HEK293T (cell line): ENCODE data around the gene RAB11FIP3.

Experiments used
- CTCF ChIA-PET: fragments of 350-600 bp; formaldehyde crosslinking; extraction: SDS; loops from one replicate; lab custom pipeline; 2021; ENCODE audit warnings: antibody characterized with exemption, inconsistent platforms; lab: Yijun Ruan, JAX
- POLR2A ChIA-PET: fragments of 350-600 bp; formaldehyde crosslinking; extraction: SDS; loops from one replicate; lab custom pipeline; 2020; ENCODE audit warnings: antibody characterized with exemption, inconsistent platforms; lab: Yijun Ruan, JAX
- DNase-seq: peaks from one replicate; pipeline ENCODE4 v3.0.0; 2012; ENCODE audit warnings: mixed read lengths; ENCODE audit errors: extremely low spot score
- ARNT ChIP-seq: fragments of 450-650 bp; IDR thresholded peaks from 2 replicates; pipeline ENCODE4 v1.6.1; 2017; ENCODE audit warnings: mild to moderate bottlenecking
- BHLHE40 ChIP-seq: fragments of 450-650 bp; IDR thresholded peaks from 2 replicates; pipeline ENCODE4 v1.6.1; 2016; ENCODE audit warnings: mild to moderate bottlenecking, moderate library complexity, borderline replicate concordance
- CTBP1 ChIP-seq: fragments of 450-650 bp; IDR thresholded peaks from 2 replicates; pipeline ENCODE4 v1.6.1; 2016; ENCODE audit warnings: borderline replicate concordance
- ELF4 ChIP-seq: fragments of 450-650 bp; IDR thresholded peaks from 2 replicates; pipeline ENCODE4 v1.6.1; 2017; ENCODE audit warnings: antibody characterized with exemption
- FOXA1 ChIP-seq: fragments of 450-650 bp; IDR thresholded peaks from 2 replicates; pipeline ENCODE4 v1.6.1; 2016; ENCODE audit warnings: mild to moderate bottlenecking
- FOXK2 ChIP-seq: fragments of 450-650 bp; IDR thresholded peaks from 2 replicates; pipeline ENCODE4 v1.6.1; 2016; ENCODE audit warnings: mild to moderate bottlenecking
- FOXM1 ChIP-seq: fragments of 450-650 bp; IDR thresholded peaks from 2 replicates; pipeline ENCODE4 v1.6.1; 2017; ENCODE audit warnings: mild to moderate bottlenecking, borderline replicate concordance
- HDGF ChIP-seq: fragments of 450-650 bp; IDR thresholded peaks from 2 replicates; pipeline ENCODE4 v1.6.1; 2017; ENCODE audit warnings: antibody characterized with exemption, borderline replicate concordance
- L3MBTL2 ChIP-seq: fragments of 450-650 bp; conservative IDR thresholded peaks from 2 replicates; pipeline ENCODE4 v1.6.1; 2016; ENCODE audit warnings: mild to moderate bottlenecking
- LEF1 ChIP-seq: fragments of 450-650 bp; IDR thresholded peaks from 2 replicates; pipeline ENCODE4 v1.6.1; 2017; ENCODE audit warnings: mild to moderate bottlenecking, borderline replicate concordance
- NFRKB ChIP-seq: fragments of 450-650 bp; IDR thresholded peaks from 2 replicates; pipeline ENCODE4 v1.6.1; 2016; ENCODE audit warnings: mild to moderate bottlenecking, moderate library complexity
- SP1 ChIP-seq: fragments of 450-650 bp; IDR thresholded peaks from 2 replicates; pipeline ENCODE4 v1.6.1; 2017
- SUZ12 ChIP-seq: fragments of 450-650 bp; IDR thresholded peaks from 2 replicates; pipeline ENCODE4 v1.6.1; 2016; ENCODE audit warnings: mild to moderate bottlenecking
- TARDBP ChIP-seq: fragments of 450-650 bp; IDR thresholded peaks from 2 replicates; pipeline ENCODE4 v1.6.1; 2016
- ZNF384 ChIP-seq: fragments of 450-650 bp; IDR thresholded peaks from 2 replicates; pipeline ENCODE4 v1.6.1; 2016
- TF ChIP-seq, protein P1 (sequence below): fragments of 450-650 bp; IDR thresholded peaks from 2 replicates; pipeline ENCODE4 v1.6.1; 2016

Gene RAB11FIP3

DNA sequence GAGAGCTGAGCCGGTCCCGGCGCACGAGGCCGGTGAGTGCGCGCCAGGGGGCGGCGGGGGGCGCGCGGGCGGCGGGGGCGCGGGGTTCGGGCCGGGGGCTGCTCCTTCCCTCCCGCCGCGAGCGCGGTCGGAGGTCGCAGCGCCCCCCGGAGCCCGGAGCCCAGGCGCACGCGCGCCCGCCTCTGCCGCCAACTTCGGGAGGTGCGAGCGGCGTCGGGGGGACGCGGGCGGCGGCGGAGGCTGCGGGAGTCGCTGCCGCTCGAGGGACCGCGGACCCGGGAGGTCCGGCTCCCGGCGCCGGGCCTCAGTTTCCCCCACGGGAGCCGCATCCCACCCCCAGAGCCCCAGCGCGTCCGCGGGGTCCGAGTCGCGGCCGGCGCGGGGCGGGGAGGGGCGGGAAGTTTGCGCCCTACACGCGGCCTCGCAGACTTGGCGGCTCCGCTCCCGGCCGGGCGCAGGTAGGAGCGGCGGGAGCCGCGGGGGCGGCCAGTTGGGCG lies 134.8 kb downstream of the RAB11FIP3 start, which contains the start of gene PRR35:
TSS of gene PRR35 (plus strand) at position 191 of the 497 bp plus-strand sequence. CDS start 2,901 bp downstream, outside the sequence.
- no peak for DNase-seq
- ChIA-PET CTCF (no interaction called here), POLR2A (no interaction called here)
- no peak for TF ChIP-seq BHLHE40
- TF ChIP-seq NFRKB, result no peak
- no peak for TF ChIP-seq FOXK2
- no peak for TF ChIP-seq ZNF384
- TF ChIP-seq HDGF, result no peak
- TF ChIP-seq ELF4, result no peak

- ChIA-PET POLR2A (no interaction called here), CTCF (no interaction called here)
- no peak for DNase-seq
- TF ChIP-seq, protein P1, sequence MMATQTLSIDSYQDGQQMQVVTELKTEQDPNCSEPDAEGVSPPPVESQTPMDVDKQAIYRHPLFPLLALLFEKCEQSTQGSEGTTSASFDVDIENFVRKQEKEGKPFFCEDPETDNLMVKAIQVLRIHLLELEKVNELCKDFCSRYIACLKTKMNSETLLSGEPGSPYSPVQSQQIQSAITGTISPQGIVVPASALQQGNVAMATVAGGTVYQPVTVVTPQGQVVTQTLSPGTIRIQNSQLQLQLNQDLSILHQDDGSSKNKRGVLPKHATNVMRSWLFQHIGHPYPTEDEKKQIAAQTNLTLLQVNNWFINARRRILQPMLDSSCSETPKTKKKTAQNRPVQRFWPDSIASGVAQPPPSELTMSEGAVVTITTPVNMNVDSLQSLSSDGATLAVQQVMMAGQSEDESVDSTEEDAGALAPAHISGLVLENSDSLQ, result no peak
- TF ChIP-seq ELF4 (no peak), HDGF (no peak), CTBP1 (no peak), NFRKB (no peak), FOXA1 (no peak), SUZ12 (no peak), ZNF384 (no peak), TARDBP (no peak), LEF1 (no peak), BHLHE40 (no peak), FOXM1 (no peak), ARNT (no peak), SP1 (no peak)
Observed at GRCh38 chr16:560701-561412, 135.4 kb downstream of the RAB11FIP3 start.

DNA sequence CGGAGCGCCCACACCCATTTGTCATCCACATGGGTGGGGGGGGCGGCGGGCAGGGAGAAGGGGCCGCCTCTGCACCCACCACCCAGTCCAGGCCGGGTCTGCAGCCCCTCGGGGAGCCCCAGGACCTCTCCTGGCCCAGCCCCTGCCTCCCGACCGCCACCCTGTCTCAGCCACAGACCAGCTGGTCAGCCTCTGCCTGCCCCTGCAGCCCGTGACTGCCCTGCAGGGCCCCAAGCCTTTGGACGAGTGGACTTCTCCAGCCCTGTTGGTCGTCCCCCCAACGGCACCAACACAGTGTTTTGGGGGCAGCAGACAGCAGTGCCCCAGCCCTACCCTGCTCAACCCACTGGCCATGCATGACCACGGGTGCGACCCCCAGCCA lies 136.0 kb downstream of the RAB11FIP3 start:
- ChIA-PET POLR2A (no interaction called here), CTCF (no interaction called here)
- no peak for TF ChIP-seq ZNF384
- no peak for TF ChIP-seq NFRKB
- no peak for TF ChIP-seq ARNT
- TF ChIP-seq FOXK2, result no peak
- no peak for DNase-seq

DNA sequence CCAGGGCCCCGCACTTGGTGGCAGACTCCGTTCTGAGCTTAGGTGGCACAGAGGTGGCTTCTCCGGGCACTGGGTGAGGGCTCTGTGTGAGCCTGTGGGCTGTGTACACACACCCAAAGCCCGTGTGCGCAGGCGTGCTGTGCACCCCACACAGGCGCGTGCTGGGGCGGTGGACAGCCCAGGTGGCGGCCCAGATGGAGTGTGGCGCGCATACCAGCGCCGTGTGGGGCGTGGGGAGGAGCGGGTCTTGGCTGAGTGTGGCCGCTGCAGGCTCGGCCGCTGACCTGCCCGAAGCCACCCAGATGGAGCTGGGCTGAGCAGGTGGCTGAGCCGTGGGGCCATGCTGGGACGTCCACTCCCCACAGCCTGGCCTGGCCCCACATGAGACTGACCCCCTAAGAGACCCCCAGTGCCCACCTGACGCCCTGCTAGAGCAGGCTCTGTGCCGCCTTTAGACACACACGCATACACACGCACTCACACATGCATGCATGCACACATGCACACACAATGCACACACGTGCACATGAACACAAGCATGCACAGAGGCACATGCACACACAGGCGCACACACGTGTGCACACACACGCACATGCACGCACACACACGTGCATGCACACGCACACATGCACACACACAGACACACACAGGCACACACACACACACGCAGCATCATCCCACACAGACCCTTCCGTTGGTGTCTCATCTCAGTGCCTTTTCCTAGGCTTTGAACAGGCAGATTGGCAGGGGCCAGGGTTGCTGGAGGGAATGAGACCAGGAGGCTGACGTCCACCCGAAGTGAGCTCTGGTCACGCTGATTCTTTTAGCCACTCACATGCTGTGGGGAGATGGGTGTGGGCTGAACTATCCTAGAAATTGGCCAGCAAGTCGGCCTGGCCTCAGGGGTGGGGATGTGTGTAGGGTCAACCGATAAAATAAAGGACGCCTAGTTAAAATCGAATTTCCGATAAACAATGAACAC lies 136.8 kb downstream of the RAB11FIP3 start:
- DNase-seq, result no peak
- ChIA-PET POLR2A (no interaction called here), CTCF (no interaction called here)
- TF ChIP-seq L3MBTL2 (no peak), BHLHE40 (no peak), SUZ12 (no peak), FOXM1 (no peak), NFRKB (no peak), TARDBP (no peak)

DNA sequence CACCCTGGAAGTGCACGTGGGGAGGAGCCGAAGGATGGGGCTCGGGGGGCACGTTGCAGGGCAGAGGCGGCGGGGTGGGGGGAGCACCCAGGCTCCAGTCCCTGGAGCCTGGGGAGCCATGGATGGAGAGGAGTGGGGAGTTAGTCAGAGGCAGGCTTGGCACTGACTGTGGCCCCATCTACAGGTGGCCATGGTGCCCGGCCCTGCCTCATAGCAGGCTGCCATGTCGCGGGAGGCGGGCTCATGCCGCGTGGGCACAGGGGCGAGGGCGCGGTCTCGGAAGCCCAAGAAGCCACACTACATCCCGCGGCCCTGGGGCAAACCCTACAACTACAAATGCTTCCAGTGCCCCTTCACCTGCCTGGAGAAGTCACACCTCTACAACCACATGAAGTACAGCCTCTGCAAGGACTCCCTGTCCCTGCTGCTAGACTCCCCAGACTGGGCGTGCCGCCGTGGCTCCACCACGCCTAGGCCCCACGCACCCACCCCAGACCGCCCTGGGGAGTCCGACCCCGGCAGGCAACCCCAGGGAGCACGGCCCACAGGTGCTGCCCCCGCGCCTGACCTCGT lies 137.7 kb downstream of the RAB11FIP3 start:
- no peak for DNase-seq
- CTCF ChIA-PET, result no interaction called here
- TF ChIP-seq CTBP1 (no peak), ELF4 (no peak)
- TF ChIP-seq, protein P1, result no peak
- POLR2A ChIA-PET, result no interaction called here

DNA sequence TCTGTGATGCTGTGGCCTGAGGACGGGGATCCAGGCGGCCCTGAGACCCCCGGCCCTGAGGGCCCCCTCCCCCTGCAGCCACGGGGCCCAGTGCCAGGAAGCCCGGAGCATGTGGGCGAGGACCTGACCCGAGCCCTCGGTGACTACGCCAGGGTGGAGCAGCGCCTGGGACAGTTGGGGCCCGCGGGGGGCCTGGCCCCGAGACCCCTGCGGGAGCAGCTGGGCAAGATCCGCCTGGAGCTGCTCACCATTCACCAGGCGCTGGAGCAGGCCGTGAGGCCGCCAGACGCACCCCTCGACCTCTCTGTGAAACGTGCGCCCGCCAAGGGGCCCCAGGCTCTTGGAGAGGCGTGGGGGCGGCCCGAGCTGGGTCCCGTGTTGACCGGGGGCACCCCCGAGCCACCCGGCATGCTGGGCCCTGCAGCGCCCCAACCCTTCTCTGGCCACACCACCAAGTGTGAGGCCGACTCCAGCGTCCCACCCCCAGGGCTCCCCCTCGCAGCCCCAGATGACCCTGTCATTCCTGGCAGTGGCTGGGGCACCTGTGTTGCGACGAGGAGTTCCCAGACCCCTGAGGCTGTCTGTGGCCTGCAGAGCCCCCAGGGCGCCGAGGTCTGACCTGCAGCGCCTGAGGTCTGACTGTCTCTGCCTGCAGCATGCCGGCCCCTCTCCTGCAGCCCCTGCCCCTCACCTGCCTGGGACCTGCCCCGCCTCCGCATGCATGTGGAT lies 139.4 kb downstream of the RAB11FIP3 start:
- ChIA-PET POLR2A (no interaction called here), CTCF (no interaction called here)
- TF ChIP-seq LEF1 (no peak), L3MBTL2 (no peak), FOXK2 (no peak), FOXA1 (no peak), NFRKB (no peak), ELF4 (no peak)
- DNase-seq, result no peak
